ENCODE data around the gene CDH26.

Gene CDH26

GRCh38 chr20:59999502-59999901, 41.3 kb downstream of the CDH26 start:
- TF ChIP-seq CTCF (conservative IDR thresholded peaks at IDR 0.05; ENCODE audit: control insufficient read depth, insufficient read depth, low read depth, low read length), result no peak
- no peak overlapping the region for H3K4me3 ChIP-seq (ENCODE audit: control insufficient read depth, low read depth, low read length)
- no peak for DNase-seq (ENCODE audit: low read depth)

- no peak overlapping the region for H3K4me3 ChIP-seq (ENCODE audit: control insufficient read depth, low read depth, low read length)
- no peak for DNase-seq (ENCODE audit: low read depth)
- TF ChIP-seq CTCF (conservative IDR thresholded peaks at IDR 0.05; ENCODE audit: control insufficient read depth, insufficient read depth, low read depth, low read length), result no peak
Measured at GRCh38 chr20:60000271-60001042, 42.2 kb downstream of the CDH26 start.

- TF ChIP-seq CTCF (conservative IDR thresholded peaks at IDR 0.05; ENCODE audit: control insufficient read depth, insufficient read depth, low read depth, low read length), result no peak
- no peak overlapping the region for H3K4me3 ChIP-seq (ENCODE audit: control insufficient read depth, low read depth, low read length)
- peak; percentile 23 for DNase-seq (ENCODE audit: low read depth)
Measured at GRCh38 chr20:60001108-60001507, 42.9 kb downstream of the CDH26 start.

- no peak for DNase-seq (ENCODE audit: low read depth)
Measured at GRCh38 chr20:60003776-60004175, 45.6 kb downstream of the CDH26 start.

GRCh38 chr20:60006261-60006660, 48.0 kb downstream of the CDH26 start:
- no peak for DNase-seq (ENCODE audit: low read depth)
- no peak overlapping the region for H3K4me3 ChIP-seq (ENCODE audit: control insufficient read depth, low read depth, low read length)
- no peak for TF ChIP-seq CTCF (conservative IDR thresholded peaks at IDR 0.05; ENCODE audit: control insufficient read depth, insufficient read depth, low read depth, low read length)

More at GRCh38 chr20:60003776-60004175, 45.6 kb downstream of the CDH26 start:
- TF ChIP-seq CTCF (conservative IDR thresholded peaks at IDR 0.05; ENCODE audit: control insufficient read depth, insufficient read depth, low read depth, low read length), result no peak
- H3K4me3 ChIP-seq (ENCODE audit: control insufficient read depth, low read depth, low read length), result no peak overlapping the region

GRCh38 chr20:60007464-60007863, 49.2 kb downstream of the CDH26 start:
- peak; percentile 6 for DNase-seq (ENCODE audit: low read depth)
- TF ChIP-seq CTCF (conservative IDR thresholded peaks at IDR 0.05; ENCODE audit: control insufficient read depth, insufficient read depth, low read depth, low read length), result no peak
- no peak overlapping the region for H3K4me3 ChIP-seq (ENCODE audit: control insufficient read depth, low read depth, low read length)

All from fibroblast of mammary gland (primary cell).